GM19099 (cell line): ENCODE measurements around the gene CRACR2B.

Experiments used
- POLR2A ChIP-seq: IDR thresholded peaks from 3 replicates; pipeline ENCODE4 v1.6.1; 2011; ENCODE audit warnings: low read depth; ENCODE audit not compliant: insufficient read length; ENCODE audit errors: extremely low read depth

The CRACR2B gene

DNA sequence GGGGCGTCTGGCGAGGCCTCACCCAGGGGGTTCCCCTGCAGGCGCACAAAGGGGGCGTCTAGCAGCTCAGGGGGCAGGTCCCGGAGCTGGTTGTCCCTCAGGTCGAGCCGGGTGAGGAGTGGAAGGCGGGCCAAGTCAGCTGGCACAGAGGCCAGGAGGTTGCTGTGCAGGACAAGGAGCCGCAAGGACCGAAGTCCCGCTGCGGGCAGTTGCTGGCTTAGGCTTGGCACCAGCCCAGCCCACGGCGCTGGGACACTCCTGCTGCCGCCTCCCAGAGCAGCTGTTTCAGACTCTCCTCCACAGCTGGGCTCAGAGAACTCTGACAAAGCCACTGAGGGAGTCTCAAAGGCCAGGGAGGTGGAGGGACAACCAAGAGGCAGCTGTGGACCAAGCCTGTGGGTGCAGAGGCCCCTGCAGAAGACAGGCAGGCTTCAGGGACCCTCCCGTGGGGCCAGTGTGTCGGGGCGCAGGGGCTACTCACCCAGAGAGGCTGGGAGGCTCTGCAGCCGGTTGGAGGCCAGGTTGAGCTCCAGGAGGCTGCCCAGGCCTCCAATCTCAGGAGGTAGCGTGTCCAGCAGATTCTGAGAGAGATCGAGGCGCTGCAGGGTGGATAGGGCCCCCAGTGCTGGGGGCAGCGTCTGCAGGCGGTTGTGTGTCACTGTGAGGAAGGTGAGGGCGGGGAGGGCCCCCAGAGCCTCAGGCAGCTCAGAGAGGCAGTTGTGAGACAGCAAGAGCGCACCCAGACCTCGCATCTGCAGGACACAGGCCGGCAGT lies 24.8 kb upstream of the CRACR2B start:
- no peak for TF ChIP-seq POLR2A

DNA sequence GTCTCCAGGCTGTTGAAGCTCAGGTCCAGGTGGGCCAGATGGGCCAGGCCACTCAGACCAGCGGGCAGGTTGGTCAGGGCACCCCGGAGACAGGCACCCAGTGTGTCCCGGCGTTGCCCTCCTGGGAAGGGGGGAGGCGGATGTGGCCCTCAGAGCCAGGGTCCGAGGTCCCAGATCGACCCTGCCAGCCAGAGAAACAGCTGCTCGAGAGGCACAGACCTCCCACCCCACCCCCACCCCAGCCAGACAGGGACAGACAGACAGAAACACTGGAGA lies 24.3 kb upstream of the CRACR2B start:
- no peak for TF ChIP-seq POLR2A

DNA sequence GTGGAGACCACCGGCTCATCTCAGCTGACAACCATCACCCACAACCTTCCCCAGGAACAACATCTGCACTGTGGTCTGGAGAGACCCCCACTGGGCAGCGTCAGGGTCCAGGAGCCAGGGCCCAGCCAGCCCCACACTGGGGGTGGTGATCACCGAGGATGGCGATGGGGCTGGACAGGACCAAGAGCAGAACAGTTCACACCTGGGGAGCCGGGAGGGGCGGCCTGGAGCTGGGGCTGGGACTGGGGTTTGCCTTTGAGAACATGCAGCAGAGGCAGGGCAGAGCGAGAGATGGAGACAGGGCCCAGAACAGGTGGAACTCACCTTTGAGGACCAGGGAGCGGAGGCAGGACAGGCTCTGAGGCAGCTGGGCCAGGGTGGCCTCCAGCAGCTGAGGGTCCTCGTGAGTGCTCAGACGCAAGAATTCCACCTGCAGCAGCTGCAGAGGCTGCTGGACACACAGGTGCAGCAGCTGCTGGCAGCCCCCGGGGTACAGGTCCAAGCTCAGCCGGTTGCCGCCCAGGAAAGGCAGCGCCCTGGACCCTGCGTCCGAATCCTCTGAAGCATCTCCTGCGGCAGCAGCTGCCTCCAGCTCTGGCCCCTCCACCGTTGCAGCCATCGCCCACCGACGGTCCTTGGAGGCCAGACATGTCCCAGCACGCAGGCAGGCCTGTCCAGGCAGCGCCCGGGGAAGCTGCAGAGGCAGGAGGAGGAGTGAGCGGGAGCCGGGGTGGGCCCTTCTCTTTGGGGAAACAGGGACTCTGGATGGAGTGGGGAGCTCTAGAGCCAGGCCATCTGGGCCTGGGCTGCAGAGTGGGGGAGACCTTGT lies 23.7 kb upstream of the CRACR2B start:
- no peak for TF ChIP-seq POLR2A

DNA sequence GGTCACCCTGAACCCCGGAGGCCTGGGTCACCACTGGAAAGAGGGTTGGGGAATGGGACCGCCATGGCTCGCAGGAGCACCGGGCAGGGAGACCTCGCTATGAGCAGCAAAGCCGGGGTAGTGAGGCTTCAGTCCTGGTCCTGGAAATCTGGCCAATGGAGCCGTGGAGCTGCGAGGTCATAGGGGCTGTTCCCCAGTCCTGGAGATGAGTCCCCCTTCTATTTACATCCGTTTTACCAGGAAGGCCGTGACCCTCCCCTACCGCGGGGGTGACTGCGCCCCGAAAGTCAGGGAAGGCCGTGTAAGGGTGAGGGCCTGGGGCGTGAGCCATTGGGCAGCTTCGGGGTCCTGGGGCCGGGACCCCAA lies 23.1 kb upstream of the CRACR2B start:
- TF ChIP-seq POLR2A: no peak

DNA sequence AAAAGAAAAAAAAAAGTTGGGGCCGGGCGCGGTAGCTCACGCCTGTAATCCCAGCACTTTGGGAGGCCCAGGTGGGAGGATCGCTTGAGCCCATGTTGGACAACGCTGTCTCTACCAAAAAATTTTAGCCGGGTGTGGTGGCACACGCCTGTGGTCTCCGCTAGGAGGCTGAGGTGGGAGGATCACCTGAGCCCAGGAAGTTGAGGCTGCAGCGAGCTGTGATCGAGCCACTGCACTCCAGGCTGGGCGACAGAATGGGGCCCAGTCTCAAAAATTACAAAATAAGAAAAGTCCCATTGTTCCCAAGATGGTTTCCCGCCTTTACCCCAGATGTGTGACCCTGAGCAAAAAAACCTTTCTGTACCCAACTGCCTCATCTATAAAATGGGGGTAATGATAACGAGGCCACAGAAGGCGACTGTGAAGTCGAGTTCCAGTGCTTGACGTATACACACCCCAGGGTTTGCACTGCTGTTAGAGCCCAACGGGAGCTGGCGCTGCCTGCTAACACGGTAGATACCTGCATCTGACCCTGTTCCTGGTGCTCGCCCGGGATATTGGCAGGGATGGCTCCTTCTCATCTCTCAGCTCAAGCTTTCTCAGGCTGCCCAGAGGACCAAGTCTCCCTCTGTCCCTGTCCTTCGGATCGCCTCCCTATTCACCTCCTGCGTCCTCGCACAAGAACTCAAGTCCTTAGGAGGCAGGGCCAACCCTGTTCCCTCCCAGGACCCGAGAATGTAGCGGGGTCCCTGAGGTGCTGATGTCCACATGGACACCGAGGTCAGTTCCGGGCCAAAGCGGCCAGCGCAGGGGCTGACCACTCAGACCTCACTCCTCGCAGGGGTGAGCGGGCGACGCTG lies 19.1 kb upstream of the CRACR2B start:
- no peak for TF ChIP-seq POLR2A

DNA sequence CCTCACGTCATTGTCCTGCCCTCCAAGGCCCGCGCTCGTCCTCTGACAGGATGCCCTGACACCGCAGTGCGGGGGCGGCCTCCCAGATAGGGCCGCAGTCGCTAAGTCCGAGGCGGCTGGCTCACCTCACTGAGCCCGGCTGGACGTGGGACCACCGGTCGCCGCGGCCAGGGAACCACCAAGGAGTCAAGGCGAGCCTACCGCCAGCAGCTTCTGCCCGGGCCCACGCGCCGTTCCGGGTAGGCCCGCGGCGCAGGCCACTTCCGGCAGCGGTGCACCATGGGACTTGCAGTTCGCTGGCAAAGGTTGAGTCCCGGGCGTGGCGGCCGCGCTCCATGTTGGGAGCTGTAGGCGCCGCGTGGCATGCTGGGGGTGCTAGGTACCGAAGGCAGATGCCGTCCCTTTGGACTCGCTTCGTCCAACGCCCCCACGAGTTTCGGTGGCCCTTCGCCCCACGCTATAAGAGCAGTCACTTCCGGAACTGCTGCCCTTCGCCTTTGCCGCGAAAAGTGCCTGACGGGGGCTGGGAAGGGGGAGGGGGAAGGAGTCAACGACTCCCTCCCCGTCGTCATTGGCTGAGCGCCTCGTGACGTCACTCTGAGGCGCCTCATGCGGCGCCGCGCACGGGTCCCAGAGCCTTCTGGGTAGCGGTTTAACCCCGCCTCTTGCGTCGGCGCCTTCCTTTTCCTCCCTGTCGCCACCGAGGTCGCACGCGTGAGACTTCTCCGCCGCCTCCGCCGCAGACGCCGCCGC lies 18.3 kb upstream of the CRACR2B start, which contains the start of gene RPLP2:
Gene RPLP2, plus strand, starts transcription at position 681 of the 753 bp plus-strand sequence. CDS start 268 bp downstream, outside the sequence.
- peak; percentile 89 for TF ChIP-seq POLR2A

DNA sequence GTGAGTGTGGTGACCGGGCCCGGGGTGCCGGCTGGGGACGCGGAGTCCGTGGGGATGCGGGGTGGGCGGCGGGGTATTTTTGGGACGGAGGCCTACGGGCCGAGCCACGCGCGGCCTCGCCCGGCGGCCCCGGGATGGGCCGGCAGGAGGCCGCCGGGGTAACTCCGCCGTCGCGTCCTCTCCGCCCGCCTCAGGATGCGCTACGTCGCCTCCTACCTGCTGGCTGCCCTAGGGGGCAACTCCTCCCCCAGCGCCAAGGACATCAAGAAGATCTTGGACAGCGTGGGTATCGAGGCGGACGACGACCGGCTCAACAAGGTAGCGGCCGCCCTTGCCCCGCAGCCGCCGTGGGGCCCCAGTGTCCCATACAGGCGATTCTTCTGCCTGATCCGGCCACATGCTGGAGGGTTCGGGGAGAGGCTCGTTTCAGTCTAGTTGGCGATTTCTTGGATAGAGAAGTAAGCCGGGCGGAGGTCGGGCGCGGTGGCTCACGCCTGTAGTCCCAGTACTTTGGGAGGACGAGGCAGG lies 17.6 kb upstream of the CRACR2B start:
- no peak for TF ChIP-seq POLR2A

DNA sequence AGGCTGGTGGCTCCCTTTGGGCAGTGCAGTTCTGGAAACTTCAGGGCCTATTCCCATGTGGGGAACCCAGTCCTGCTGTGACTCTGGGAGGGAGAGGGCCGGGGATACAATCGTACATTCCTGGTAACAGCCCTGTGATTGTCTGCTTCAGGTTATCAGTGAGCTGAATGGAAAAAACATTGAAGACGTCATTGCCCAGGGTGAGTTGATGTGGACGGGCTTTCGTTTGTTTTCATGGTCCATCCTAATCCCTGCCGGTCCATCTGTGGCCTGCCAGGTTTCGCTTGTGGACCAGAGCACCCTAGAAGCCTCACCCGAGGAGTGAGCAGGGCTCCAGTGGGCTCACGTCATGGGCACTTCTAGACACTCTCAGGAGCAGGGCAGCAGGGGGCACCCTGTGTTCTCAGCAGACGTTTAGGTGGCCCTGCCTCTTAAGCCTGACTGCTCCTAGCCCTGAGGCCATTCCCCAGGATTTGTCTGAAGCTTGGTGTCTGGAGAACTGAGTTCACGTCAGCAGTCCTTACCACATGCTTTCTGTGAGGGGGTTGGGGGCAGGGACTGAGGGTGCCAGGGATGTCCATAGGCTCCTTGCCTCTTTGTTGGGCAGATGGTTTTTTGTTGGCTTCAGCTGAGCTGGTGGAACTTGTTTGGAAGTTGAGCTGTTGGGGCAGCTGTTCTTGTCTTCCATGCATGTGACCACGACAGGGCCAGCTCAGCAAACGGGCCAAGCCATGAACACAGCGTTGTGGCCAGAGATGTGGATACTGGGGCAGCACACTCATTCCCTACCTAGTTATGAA lies 16.1 kb upstream of the CRACR2B start:
- TF ChIP-seq POLR2A: peak; percentile 27

DNA sequence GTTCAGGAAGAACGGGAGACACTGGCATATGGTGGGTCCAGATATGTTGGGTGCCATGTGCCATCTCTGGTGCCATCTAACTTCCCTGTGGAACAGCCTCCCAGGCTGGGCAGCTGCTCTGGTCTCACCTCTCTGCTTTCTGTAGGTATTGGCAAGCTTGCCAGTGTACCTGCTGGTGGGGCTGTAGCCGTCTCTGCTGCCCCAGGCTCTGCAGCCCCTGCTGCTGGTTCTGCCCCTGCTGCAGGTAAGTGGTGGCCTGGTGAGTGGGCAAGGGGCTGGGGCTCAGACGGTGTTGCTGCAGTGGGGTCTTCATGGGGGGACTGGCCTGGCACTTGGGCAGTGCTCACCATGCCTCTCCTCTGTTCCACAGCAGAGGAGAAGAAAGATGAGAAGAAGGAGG lies 15.3 kb upstream of the CRACR2B start:
- TF ChIP-seq POLR2A: no peak

DNA sequence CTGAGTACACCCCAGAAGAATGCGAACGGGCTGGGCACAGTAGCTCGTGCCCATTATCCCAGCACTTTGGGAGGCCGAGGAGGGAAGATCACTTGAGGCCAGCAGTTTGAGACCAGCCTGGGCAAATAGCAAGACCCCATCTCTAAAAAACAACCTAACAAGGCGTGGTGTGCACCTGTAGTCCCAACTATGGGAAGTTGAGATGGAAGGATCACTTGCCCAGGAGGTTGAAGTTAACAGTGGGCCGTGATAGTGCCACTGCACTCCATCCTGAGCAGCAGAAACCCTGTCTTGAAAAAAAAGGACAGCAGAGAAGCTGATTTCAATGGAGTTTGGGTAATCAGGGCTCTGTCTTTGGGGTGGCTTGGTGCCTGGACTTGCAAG lies 14.7 kb upstream of the CRACR2B start:
- peak; percentile 7 for TF ChIP-seq POLR2A

DNA sequence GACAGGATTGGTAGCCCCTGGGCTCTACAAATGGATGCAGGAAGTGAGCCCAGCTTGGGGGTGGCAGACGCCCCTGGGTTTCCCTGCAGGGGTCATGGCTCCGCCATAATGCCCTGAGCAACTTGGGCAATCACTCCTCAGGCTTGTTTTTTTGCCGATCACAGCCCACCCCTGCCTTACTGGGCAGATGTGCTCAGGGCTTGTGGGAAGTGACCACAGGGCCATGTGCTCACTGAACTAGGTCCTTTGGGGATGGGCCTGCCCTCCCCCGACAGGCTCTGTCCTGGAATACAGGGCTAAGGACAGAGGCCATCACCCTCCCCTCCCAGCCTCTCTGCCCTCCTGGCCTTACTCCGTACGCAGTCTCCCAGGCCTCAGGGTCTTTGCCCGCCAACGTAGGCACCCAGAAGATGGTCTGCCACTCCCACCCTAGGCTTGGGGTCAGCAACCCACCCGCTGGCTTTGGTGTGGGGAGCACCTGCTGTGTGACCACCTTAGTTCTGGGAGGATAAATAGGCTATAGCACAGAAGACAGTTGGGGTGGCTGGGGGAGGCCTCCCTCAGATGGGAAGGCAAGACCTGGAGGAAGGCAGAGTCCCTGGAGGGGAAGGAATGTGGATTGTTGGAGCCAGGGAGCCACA lies 14.1 kb upstream of the CRACR2B start:
- no peak for TF ChIP-seq POLR2A

DNA sequence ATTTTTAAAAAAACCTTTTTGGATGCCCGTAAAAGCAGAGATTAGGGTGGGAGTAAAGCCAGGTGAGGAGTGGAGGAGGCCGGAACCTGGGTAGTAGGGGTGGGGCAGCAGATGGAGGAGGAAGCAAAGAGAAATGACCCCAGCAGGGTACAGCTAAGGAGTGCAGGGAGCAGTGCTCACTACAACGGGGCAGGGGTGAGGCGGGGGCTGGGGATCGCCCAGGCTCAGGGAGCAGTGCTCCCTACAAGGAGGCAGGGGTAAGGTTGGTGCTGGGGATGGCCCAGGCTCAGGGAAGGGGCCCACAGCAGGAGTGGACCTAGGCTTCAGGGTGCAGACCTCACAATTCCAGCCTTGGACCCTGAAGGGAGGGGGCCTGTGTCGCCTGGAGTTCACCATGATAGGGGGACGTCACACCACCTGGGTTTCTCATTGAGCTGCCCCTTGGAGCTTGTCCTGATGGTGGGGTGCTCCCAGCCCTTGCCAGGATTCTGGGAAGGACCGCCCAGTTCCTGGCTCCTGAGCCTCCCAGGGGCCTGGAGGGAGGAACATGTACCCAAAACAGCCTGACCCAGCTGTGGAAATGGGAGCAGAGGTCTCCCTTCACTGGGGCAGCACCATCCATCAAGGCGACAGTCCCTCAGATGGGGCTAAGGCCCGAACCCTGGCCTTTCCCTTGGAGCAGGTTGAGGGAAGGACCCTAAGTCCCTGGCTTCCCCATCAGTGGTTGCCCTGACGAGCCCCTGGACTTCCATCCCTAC lies 11.9 kb upstream of the CRACR2B start:
- TF ChIP-seq POLR2A: no peak

DNA sequence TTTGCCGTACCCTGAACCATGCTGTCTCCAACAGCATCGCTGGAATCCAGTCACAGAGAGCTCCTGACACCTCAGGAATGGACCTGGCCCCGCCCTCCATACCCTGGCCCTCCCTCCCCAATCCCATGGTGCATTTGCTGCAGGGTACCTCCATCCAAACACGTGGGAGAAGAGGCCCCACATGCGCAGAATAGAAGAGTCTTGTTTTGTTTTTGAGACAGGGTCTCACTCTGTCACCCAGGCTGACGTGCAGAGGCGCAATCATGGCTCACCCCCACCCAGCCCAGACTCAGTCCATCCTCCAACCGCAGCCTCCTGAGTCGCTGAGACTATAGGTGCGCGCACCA lies 11.3 kb upstream of the CRACR2B start:
- no peak for TF ChIP-seq POLR2A
